H1 (cell line): ENCODE results near the gene GDF2. TPM values are rescaled to one million over a fixed set of nuclear protein-coding genes. Genes with fewer than 3 reads are reported as not detected.

ENCODE experiments used
- CTCF ChIA-PET: fragments of 300-600 bp; sonication (Branson Sonifier 250); formaldehyde crosslinking; loops from one replicate; lab custom pipeline; 2021; ENCODE audit not compliant: partially characterized antibody; lab: Charles Lee
- POLR2A ChIA-PET: fragments of 300-600 bp; sonication (Branson Sonifier 250); formaldehyde crosslinking; loops from one replicate; lab custom pipeline; 2021; ENCODE audit warnings: inconsistent platforms; ENCODE audit not compliant: partially characterized antibody; lab: Charles Lee
- DNase-seq, 2 experiments: peaks; one replicate each; pipeline versions ENCODE4 v3.0.0 to v3.0.0-alpha.2; 2010 to 2022; ENCODE audit warnings: low spot score in 2 of 2, low read depth in 1 of 2, mixed read lengths in 1 of 2
- FAIRE-seq: peaks from 2 replicates; lab custom pipeline; 2011; peaks lifted over from hg19 to GRCh38; lab: Jason Lieb, UNC
- H2AFZ ChIP-seq: 2 replicates; pipeline ENCODE4 v1.8.1; 2012; ENCODE audit warnings: low read length, inconsistent platforms
- H2AK5ac ChIP-seq: 2 replicates; pipeline ENCODE4 v1.6.1; 2013; ENCODE audit warnings: low read depth, low read length
- H2BK120ac ChIP-seq: replicated peaks from 2 replicates; pipeline ENCODE3; 2013; ENCODE audit warnings: low read depth, low read length, inconsistent platforms
- H2BK12ac ChIP-seq: 2 replicates; pipeline ENCODE4 v1.6.1; 2013; ENCODE audit warnings: low read depth, low read length
- H2BK15ac ChIP-seq: 2 replicates; pipeline ENCODE4 v1.6.1; 2013; ENCODE audit warnings: low read length
- H2BK20ac ChIP-seq: 2 replicates; pipeline ENCODE4 v1.6.1; 2013; ENCODE audit warnings: low read length
- H2BK5ac ChIP-seq: 2 replicates; pipeline ENCODE4 v1.6.1; 2013; ENCODE audit warnings: low read depth, low read length
- H3K14ac ChIP-seq: 2 replicates; pipeline ENCODE4 v1.6.1; 2013; ENCODE audit warnings: inconsistent platforms; ENCODE audit not compliant: insufficient read length
- H3K18ac ChIP-seq: 2 replicates; pipeline ENCODE4 v1.6.1; 2013; ENCODE audit warnings: low read length; ENCODE audit errors: extremely low read depth
- H3K23ac ChIP-seq: 2 replicates; pipeline ENCODE4 v1.6.1; 2013; ENCODE audit warnings: inconsistent platforms; ENCODE audit not compliant: insufficient read length
- H3K23me2 ChIP-seq: 2 replicates; pipeline ENCODE4 v1.6.1; 2013; ENCODE audit warnings: low read depth, low read length
- H3K27ac ChIP-seq: 2 replicates; pipeline ENCODE4 v1.6.1; 2011; ENCODE audit warnings: low read depth, low read length, inconsistent platforms
- H3K27me3 ChIP-seq, 4 experiments: replicated peaks in 1 of 4; 1 replicate in 1 of 4; 2 replicates in 3 of 4; pipeline versions ENCODE4 v1.6.1 to v1.8.1; 2011 to 2013; ENCODE audit warnings: low read length in 3 of 4, mild to moderate bottlenecking in 3 of 4, inconsistent platforms in 2 of 4, mixed read lengths in 2 of 4, moderate library complexity in 1 of 4; ENCODE audit not compliant: control insufficient read depth in 3 of 4, insufficient read depth in 3 of 4; ENCODE audit errors: extremely low read depth in 1 of 4
- H3K36me3 ChIP-seq, 4 experiments: 2 replicates each; pipeline versions ENCODE4 v1.6.1 to v1.8.1; 2011 to 2013; ENCODE audit warnings: mild to moderate bottlenecking in 4 of 4, low read length in 3 of 4, moderate library complexity in 2 of 4, control low read depth in 1 of 4, inconsistent platforms in 1 of 4; ENCODE audit not compliant: insufficient read depth in 4 of 4, control insufficient read depth in 2 of 4
- H3K4ac ChIP-seq: replicated peaks from 2 replicates; pipeline ENCODE3; 2013; ENCODE audit warnings: low read length, low read depth, mixed read lengths, inconsistent platforms; ENCODE audit not compliant: insufficient read length
- H3K4me1 ChIP-seq, 4 experiments: replicated peaks in 1 of 4; 1 replicate in 1 of 4; 2 replicates in 3 of 4; pipeline versions ENCODE4 v1.6.1 to v1.8.1; 2011 to 2013; ENCODE audit warnings: low read length in 3 of 4, inconsistent platforms in 2 of 4, mixed read lengths in 1 of 4; ENCODE audit not compliant: insufficient read depth in 4 of 4, control insufficient read depth in 3 of 4
- H3K4me2 ChIP-seq, 2 experiments: 2 replicates each; pipeline versions ENCODE4 v1.6.1 to v1.8.1; 2011 to 2013; ENCODE audit warnings: low read depth in 2 of 2, low read length in 2 of 2, control low read depth in 1 of 2, inconsistent platforms in 1 of 2, mild to moderate bottlenecking in 1 of 2; ENCODE audit not compliant: insufficient read depth in 1 of 2
- H3K4me3 ChIP-seq, 4 experiments: fragments of 200-600, 300-600 bp in 1 of 4; sonication (generic), shearing (Covaris generic), sonication (Bioruptor Twin) in 1 of 4; 2 replicates each; pipeline versions ENCODE4 v1.5.1 to v1.8.1; 2011 to 2016; ENCODE audit warnings: low read length in 4 of 4, low read depth in 3 of 4, control low read depth in 2 of 4, inconsistent platforms in 2 of 4, mild to moderate bottlenecking in 2 of 4, mixed read lengths in 1 of 4, moderate library complexity in 1 of 4; ENCODE audit not compliant: insufficient read depth in 2 of 4; ENCODE audit errors: extremely low read depth in 1 of 4
- H3K56ac ChIP-seq: replicated peaks from 2 replicates; pipeline ENCODE3; 2013; ENCODE audit warnings: low read depth, mild to moderate bottlenecking, mixed read lengths, low read length, inconsistent platforms; ENCODE audit not compliant: insufficient read length
- H3K79me1 ChIP-seq: 2 replicates; pipeline ENCODE4 v1.6.1; 2013; ENCODE audit warnings: low read depth, low read length, control low read depth
- H3K79me2 ChIP-seq, 2 experiments: 2 replicates each; pipeline versions ENCODE4 v1.6.1 to v1.8.1; 2012 to 2013; ENCODE audit warnings: low read length in 2 of 2, mild to moderate bottlenecking in 2 of 2, inconsistent platforms in 1 of 2; ENCODE audit not compliant: insufficient read depth in 2 of 2, control insufficient read depth in 1 of 2
- H3K9ac ChIP-seq, 4 experiments: replicated peaks in 1 of 4; 1 replicate in 1 of 4; 2 replicates in 3 of 4; pipeline versions ENCODE4 v1.6.1 to v1.8.1; 2011 to 2013; ENCODE audit warnings: low read depth in 3 of 4, low read length in 3 of 4, control low read depth in 2 of 4, mild to moderate bottlenecking in 2 of 4, moderate library complexity in 2 of 4, inconsistent platforms in 1 of 4; ENCODE audit errors: extremely low read depth in 1 of 4
- H3K9me3 ChIP-seq, 2 experiments: 2 replicates each; pipeline versions ENCODE4 v1.6.1 to v1.8.1; 2012 to 2013; ENCODE audit warnings: mild to moderate bottlenecking in 2 of 2, moderate library complexity in 2 of 2, control low read depth in 1 of 2, inconsistent platforms in 1 of 2, low read depth in 1 of 2, low read length in 1 of 2, mixed read lengths in 1 of 2; ENCODE audit not compliant: insufficient read depth in 2 of 2
- H4K20me1 ChIP-seq, 2 experiments: replicated peaks in 1 of 2; 2 replicates each; pipeline versions ENCODE3 to v1.8.1; 2011 to 2013; ENCODE audit warnings: inconsistent platforms in 2 of 2, low read length in 2 of 2, mild to moderate bottlenecking in 1 of 2; ENCODE audit not compliant: insufficient read depth in 2 of 2, control insufficient read depth in 1 of 2
- H4K5ac ChIP-seq: 2 replicates; pipeline ENCODE4 v1.6.1; 2013; ENCODE audit warnings: low read length, low read depth, mixed read lengths, inconsistent platforms; ENCODE audit not compliant: insufficient read length
- H4K8ac ChIP-seq: 2 replicates; pipeline ENCODE4 v1.8.0; 2013; ENCODE audit warnings: mild to moderate bottlenecking, moderate library complexity, low read length, inconsistent platforms; ENCODE audit not compliant: insufficient read depth; ENCODE audit errors: extremely low read depth
- H4K91ac ChIP-seq: replicated peaks from 2 replicates; pipeline ENCODE3; 2013; ENCODE audit warnings: low read length, mixed read lengths, inconsistent platforms; ENCODE audit not compliant: insufficient read length
- CHD1 ChIP-seq: IDR thresholded peaks from 2 replicates; pipeline ENCODE4 v1.6.1; 2012; ENCODE audit warnings: low read depth, low read length, improper control_type of control experiment
- CHD2 ChIP-seq: IDR thresholded peaks from 2 replicates; pipeline ENCODE4 v1.6.1; 2012; ENCODE audit warnings: low read length, improper control_type of control experiment
- CREB1 ChIP-seq: IDR thresholded peaks from 2 replicates; pipeline ENCODE4 v1.6.1; 2012; ENCODE audit warnings: inconsistent platforms
- HDAC6 ChIP-seq: IDR thresholded peaks from one replicate; pipeline ENCODE4 v1.7.1; 2012; ENCODE audit warnings: low read depth, mild to moderate bottlenecking, inconsistent platforms, low read length, moderate library complexity
- RFX5 ChIP-seq: IDR thresholded peaks from 2 replicates; pipeline ENCODE4 v1.6.1; 2011; ENCODE audit warnings: low read depth, low read length, improper control_type of control experiment, borderline replicate concordance
- SIX5 ChIP-seq: IDR thresholded peaks from 2 replicates; pipeline ENCODE4 v1.6.1; 2011; ENCODE audit warnings: mild to moderate bottlenecking, low read depth, low read length
- TEAD4 ChIP-seq: IDR thresholded peaks from 2 replicates; pipeline ENCODE4 v1.6.1; 2012; ENCODE audit warnings: low read depth, low read length, inconsistent platforms, mixed read lengths
- WGBS, 2 experiments: shearing (Covaris generic) in 1 of 2; methylation state at CpG; one replicate each; pipeline versions ENCODE4 v1.1.6 to v1.1.7; 2013 to 2015; ENCODE audit warnings: low lambda C conversion rate in 2 of 2, mixed read lengths in 2 of 2, inconsistent platforms in 1 of 2, low coverage in 1 of 2, missing lambda C conversion rate in 1 of 2; ENCODE audit not compliant: insufficient replicate concordance in 2 of 2, insufficient coverage in 1 of 2, insufficient read length in 1 of 2; ENCODE audit errors: extremely low coverage in 1 of 2, missing lambda C conversion rate in 1 of 2; 5-methylcytosine and 5-hydroxymethylcytosine counted together
- polyA plus RNA-seq, 7 experiments: library from polyadenylated mRNA; depleted of rRNA in 3 of 7; stranded (reverse) in 5 of 7; unstranded in 2 of 7; fragments of >200 nt in 5 of 7; fragments of 200-250 nt in 2 of 7; gene quantifications; 1 replicate in 5 of 7; 2 replicates in 1 of 7; 4 replicates in 1 of 7; pipeline versions ENCODE4 v1.2.1 to v1.2.3, GENCODE V29; 2011 to 2013; ENCODE audit warnings: missing spikeins in 2 of 7, mixed read lengths in 2 of 7
- total RNA-seq: library from RNA; stranded (reverse); fragmentation: NEBNext Ultra II Directional; extraction: Animal tissue kit (Norgen Biotek cat#: 25700); gene quantifications from 2 replicates; pipeline ENCODE4 v1.2.1, GENCODE V29; 2021

GDF2 gene
- total and polyA plus RNA-seq, 2 of the 8 experiments (the other 6 are each of a cell fraction or from before 2014, with no cell fraction given), result not detected

- no peak overlapping the region for H3K23ac ChIP-seq
- no peak overlapping the region for H2BK5ac ChIP-seq
- H4K20me1 ChIP-seq, result no peaks in the 10 kb centered on the region
- H2AK5ac ChIP-seq, result no peak overlapping the region
- FAIRE-seq, result no peak
- CTCF ChIA-PET, result interaction anchor here (0.7 to 14.6 kb wide), 15 partner anchors 12 to 346 kb away, joined by 3 to 132 read pairs (median 6); partner anchors contain the start of genes GDF10 and GDF2
- WGBS, 2 experiments, result 91% methylated on average over 8 of the region's 8 CpGs; no CpG with 5 or more reads in 1 of the 2 experiments
- peaks cover 0 to 3% (median under 1%) of the 10 kb centered on the region in 4 experiments; a peak in 3 of 7 replicates for H3K4me1 ChIP-seq
- no peak overlapping the region for H3K4me2 ChIP-seq
- H3K23me2 ChIP-seq, result no peaks in the 10 kb centered on the region
- no peak overlapping the region for H3K9ac ChIP-seq
- H2BK20ac ChIP-seq, result no peak overlapping the region
- no peak overlapping the region for H3K4me3 ChIP-seq
- H2BK120ac ChIP-seq, result no peak overlapping the region
- H3K4ac ChIP-seq, result no peak overlapping the region
- H3K27ac ChIP-seq, result no peak overlapping the region
- no peaks in the 10 kb centered on the region for H3K79me2 ChIP-seq
- TF ChIP-seq SIX5 (no peak), CHD2 (no peak), RFX5 (no peak), HDAC6 (no peak), CREB1 (no peak), CHD1 (no peak), TEAD4 (no peak)
- H3K18ac ChIP-seq, result no peak overlapping the region
- no peak overlapping the region for H3K56ac ChIP-seq
- H3K14ac ChIP-seq, result no peak overlapping the region
- no peak overlapping the region; the same call in 1 of the 2 replicates for H4K8ac ChIP-seq
- no peak overlapping the region for H2AFZ ChIP-seq
- peak overlapping the region; percentile 14; the same call in 1 of the 2 replicates for H2BK12ac ChIP-seq
- H4K5ac ChIP-seq, result no peak overlapping the region
- H3K36me3 ChIP-seq, result no peaks in the 10 kb centered on the region
- no peaks in the 10 kb centered on the region for H3K79me1 ChIP-seq
- H2BK15ac ChIP-seq, result no peak overlapping the region
- no peak for DNase-seq
- POLR2A ChIA-PET, result no interaction called here
- no peaks in the 10 kb centered on the region for H3K27me3 ChIP-seq
- no peak overlapping the region for H4K91ac ChIP-seq
- no peaks in the 10 kb centered on the region for H3K9me3 ChIP-seq
These were observed 17.0 kb downstream of the GDF2 start for GRCh38 chr10:47339186-47339735.
